HG03025 (cell line): ENCODE measurements around the gene DLGAP3.
"Not testable (repeated sequence)": the region's sequence is repeated elsewhere in the genome, so short reads cannot be mapped to it uniquely, and the experiment has no call there.

Experiments
- ATAC-seq: cut with Tn5 transposase; IDR thresholded peaks from one replicate; pipeline ENCODE4 v1.9.1; 2021; ENCODE audit warnings: mild to moderate bottlenecking, moderate library complexity; ENCODE audit not compliant: unreplicated experiment, low FRiP score

DLGAP3 gene

GRCh38 chr1:34842952-34843371 is 86.5 kb downstream of the DLGAP3 start:
- ATAC-seq, result no peak

GRCh38 chr1:34842073-34842472 is 87.4 kb downstream of the DLGAP3 start:
- no peak for ATAC-seq

GRCh38 chr1:34840426-34840825 is 89.0 kb downstream of the DLGAP3 start:
- no peak for ATAC-seq

DNA sequence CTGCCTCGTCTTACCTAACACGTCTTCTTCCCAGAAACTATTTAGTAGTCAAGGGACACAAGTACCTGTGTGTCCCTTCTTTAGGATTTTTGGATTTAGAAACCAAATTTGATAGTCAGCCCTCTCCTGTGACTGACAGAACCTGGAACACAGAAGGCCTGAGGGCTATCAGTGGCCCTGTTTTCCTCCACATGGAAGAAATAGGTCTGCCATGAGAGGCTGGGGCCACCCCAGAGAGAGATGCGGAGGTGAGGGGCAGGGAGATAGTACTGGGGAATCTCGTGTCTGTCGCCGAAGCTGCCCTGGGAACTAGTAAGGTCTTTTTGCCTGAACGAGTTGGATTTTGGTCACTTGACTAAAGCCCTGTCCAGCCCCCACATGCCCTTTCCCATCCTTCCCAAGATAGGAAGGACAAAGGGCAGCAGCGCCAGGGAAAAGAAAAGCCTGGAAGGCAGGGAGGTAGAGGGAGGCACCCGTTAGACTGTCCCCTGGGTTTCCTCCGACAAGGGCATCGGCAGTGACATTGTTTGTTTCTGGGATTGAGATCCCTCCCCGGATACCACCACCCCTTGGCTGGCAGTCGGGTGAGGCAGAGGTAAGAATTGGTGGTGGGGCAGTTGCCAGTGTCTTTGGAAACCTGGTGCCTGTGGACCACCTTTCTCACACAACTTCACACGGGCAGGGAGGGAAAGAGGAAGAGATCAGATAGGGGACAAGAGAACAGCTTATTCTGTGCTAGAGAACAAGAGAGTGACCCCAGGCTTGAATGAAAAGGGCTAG is 89.7 kb downstream of the DLGAP3 start:
- ATAC-seq, result no peak

DNA sequence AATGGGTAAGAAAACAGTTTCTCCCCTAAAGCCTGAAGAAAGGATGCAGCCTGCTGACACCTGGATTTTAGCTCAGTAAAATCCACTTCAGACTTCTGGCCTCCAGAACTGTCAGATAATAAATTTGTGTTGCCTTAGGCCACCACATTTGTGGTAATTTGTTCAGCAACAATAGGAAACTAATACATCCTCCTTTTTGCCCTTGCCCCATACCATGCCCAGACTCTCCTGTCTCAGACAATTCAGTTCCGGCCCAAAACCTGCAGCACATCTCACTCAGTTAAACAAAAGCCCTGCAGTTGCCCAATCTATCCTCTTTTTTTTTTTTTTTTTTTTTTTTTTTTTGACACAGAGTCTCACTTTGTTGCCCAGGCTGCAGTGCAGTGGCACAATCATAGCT is 95.7 kb downstream of the DLGAP3 start:
- ATAC-seq, result no peak

DNA sequence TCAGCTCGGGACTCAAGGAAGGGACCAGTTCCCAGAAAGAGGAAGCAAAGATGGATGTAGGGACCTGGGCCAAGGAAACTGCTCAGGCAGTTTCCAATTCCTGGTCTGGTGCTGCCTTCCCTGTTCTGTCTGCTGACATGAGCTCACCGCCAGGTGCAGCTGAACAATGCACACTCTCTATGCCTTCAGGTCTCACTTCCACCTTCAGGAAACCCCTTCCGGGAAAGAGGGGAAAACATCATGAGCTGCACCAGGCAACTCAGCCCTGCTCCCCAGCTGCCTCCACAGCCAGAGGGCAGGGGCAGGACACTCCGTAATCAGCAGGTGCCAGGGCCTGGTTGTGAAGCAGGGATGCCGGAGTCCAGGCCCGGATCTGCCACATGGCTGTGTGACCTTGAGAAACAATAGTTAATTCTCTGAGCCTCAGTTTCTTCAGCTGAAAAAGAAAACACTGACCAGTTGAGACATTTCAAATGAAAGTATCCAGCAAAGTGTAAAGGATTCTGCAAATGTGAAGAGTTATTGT is 97.7 kb downstream of the DLGAP3 start:
- no peak for ATAC-seq

GRCh38 chr1:34829250-34829649 is 100.2 kb downstream of the DLGAP3 start:
- ATAC-seq, result no peak

DNA sequence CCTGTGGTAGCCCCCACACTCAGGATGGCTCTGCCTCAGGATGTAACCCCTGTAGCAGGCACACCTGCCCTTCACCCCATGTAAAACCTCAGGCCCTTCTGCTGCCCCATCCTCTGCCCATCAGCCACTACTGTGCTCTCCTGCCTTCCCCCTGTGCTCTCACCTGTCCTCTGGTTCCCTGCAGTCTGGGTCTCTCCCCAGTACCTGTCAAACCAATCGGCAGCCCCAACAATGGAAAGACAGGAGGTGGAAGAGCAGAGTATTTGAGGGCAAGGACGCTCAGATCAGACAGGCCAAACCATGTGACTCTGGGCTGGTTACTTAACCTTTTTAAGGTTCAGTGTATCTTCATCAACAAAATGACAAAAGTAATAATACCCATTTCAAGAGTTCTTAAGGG is 100.8 kb downstream of the DLGAP3 start:
- ATAC-seq, result no peak

GRCh38 chr1:34827341-34827941 is 102.0 kb downstream of the DLGAP3 start:
- no peak for ATAC-seq

DNA sequence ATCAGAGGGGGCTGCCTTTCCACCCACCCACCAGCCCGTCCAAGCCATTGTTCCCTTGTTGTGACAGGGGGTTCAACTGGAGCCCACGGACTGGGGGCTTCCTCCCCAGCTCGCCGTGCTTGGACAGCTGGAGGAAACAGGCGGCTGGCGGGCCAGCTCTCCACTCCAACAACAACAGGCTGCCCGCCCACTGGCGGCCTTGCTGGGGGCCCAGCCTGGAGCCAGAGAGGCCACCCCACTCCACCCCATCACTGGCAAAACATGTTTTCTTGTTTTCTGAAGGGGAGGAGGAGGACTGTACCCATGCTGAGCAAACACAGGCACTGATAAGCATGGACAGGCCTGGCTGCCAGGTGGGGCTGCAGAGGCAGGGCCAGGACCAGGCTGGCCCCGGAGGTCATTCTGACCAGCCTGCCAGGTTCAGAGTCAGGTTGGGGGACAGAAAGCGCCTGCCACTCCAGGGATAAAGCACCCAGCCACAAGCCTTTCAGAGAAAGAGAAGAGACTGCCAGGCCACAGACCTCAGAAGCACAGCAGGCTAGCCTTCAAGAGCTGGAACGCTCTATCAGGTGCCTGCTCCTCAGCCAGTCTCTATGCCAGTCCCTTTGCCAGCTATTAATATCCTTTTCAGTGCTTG is 103.9 kb downstream of the DLGAP3 start:
- no peak for ATAC-seq

DNA sequence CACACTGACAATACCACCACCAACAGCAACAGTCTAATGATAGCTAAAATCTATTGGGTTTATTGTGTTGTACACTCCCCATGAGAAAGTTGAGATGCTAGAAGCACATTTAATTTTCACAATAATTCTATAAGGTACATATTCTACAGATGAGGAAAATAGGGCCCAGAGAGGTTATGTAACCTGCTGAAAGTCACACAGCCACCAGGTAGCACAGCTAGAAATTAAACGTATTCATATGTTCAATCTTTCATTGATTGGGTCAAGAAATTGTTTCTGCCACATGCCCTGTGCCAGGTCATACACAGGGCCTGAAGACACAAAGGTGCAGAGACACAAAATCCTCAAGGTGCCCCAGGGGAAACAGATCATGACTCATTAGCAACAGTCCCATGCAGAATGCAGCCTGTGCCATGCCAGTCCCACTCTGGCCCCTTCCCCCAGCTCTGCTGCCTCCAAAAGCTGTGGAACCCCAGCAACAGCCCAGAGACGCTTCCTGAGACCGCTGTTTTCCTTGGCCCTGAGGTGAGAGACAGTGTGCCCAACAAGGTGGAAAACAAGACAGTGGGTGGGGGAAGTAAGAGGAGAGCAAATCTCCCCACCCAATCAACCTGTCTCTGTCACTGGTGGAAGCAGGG is 104.5 kb downstream of the DLGAP3 start:
- ATAC-seq, result no peak

- no peak for ATAC-seq
Measured at GRCh38 chr1:34822202-34822601, 107.2 kb downstream of the DLGAP3 start.

DNA sequence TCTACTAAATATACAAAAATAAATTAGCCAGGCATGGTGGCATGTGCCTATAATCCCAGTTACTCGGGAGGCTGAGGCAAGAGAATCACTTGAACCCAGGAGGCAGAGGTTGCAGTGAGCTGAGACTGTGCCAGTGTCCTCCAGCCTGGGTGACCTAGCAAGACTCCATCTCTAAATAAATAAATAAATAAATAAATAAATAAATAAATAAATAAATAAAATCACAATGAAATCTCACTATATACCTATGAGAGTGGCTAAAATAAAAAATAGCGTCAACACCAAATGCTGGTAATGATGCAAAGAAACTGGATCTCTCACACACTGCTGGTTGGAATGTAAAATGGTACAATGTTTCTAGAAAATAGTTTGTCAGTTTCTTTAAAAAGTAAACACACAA is 110.6 kb downstream of the DLGAP3 start:
- not testable (repeated sequence) for ATAC-seq

- no peak for ATAC-seq
Measured at GRCh38 chr1:34816778-34817177, 112.7 kb downstream of the DLGAP3 start.

- no peak for ATAC-seq
Measured at GRCh38 chr1:34816332-34816731, 113.1 kb downstream of the DLGAP3 start.
